HCT116 (cell line): ENCODE measurements around the gene BAIAP2L1. TPM values are rescaled to one million over a fixed set of nuclear protein-coding genes. Genes with fewer than 3 reads are reported as not detected.

Experiments
- ATAC-seq: fragments of 200-7000 bp; cut with Tn5 transposase; 2 replicates; pipeline ENCODE4 v1.9.1; 2020; ENCODE audit warnings: mild to moderate bottlenecking, moderate library complexity
- BruUV-seq: library from RNA; stranded (reverse); fragments of 400-500 nt; replicated peaks from 2 replicates; lab custom pipeline; 2021; lab: Mats Ljungman, UMichigan
- CTCF ChIA-PET: fragments of 300-600 bp; sonication (Branson Sonifier 250); formaldehyde crosslinking; loops from one replicate; lab custom pipeline; 2021; ENCODE audit warnings: antibody characterized with exemption; lab: Charles Lee
- POLR2A ChIA-PET: fragments of 300-600, 350-600 bp; sonication (Branson Sonifier 250); formaldehyde crosslinking; loops from one replicate; lab custom pipeline; 2021; ENCODE audit warnings: antibody characterized with exemption; lab: Charles Lee
- RAD21 ChIA-PET, 2 experiments: fragments of 300-600 bp; sonication (Branson Sonifier 250); formaldehyde crosslinking; loops; one replicate each; lab custom pipeline; 2023; ENCODE audit warnings: low total read pairs in 2 of 2; ENCODE audit not compliant: uncharacterized antibody in 2 of 2, unreplicated experiment in 2 of 2, low non-redundant PET in 1 of 2; lab: Charles Lee
- DNase-seq: peaks from one replicate; pipeline ENCODE4 v3.0.0-alpha.2; 2010; ENCODE audit warnings: low read depth, low spot score
- H2AFZ ChIP-seq: fragments of 200-600 bp; shearing (Covaris generic), sonication (generic); 2 replicates; pipeline ENCODE4 v1.6.1; 2017; ENCODE audit warnings: low read depth, mixed run types, mixed read lengths, antibody characterized with exemption, low read length; ENCODE audit not compliant: poor library complexity, severe bottlenecking
- H3K27ac ChIP-seq: 2 replicates; pipeline ENCODE4 v1.5.1; 2012; ENCODE audit warnings: low read depth, low read length
- H3K27me3 ChIP-seq: fragments of 200-600 bp; sonication (generic); 2 replicates; pipeline ENCODE4 v1.6.1; 2016; ENCODE audit warnings: mixed run types, low read length, mixed read lengths; ENCODE audit not compliant: insufficient read depth
- H3K36me3 ChIP-seq, 2 experiments: fragments of 200-500 bp in 1 of 2; fragments of 200-600 bp in 1 of 2; sonication (Bioruptor generic) in 1 of 2; sonication (generic) in 1 of 2; 2 replicates each; pipeline versions ENCODE4 v1.5.1 to v1.6.1; 2014 to 2016; ENCODE audit warnings: low read length in 2 of 2, inconsistent platforms in 1 of 2, mixed read lengths in 1 of 2, mixed run types in 1 of 2; ENCODE audit not compliant: insufficient read depth in 2 of 2, control insufficient read depth in 1 of 2
- H3K4me1 ChIP-seq, 2 experiments: fragments of 200-600 bp in 1 of 2; sonication (generic) in 1 of 2; 2 replicates each; pipeline versions ENCODE4 v1.5.1 to v1.6.1; 2012 to 2017; ENCODE audit warnings: low read length in 2 of 2, inconsistent platforms in 1 of 2, mild to moderate bottlenecking in 1 of 2, mixed read lengths in 1 of 2, mixed run types in 1 of 2, moderate library complexity in 1 of 2; ENCODE audit not compliant: insufficient read depth in 2 of 2, control insufficient read depth in 1 of 2
- H3K4me2 ChIP-seq: fragments of 200-600 bp; sonication (generic); 2 replicates; pipeline ENCODE4 v1.6.1; 2017; ENCODE audit warnings: mixed run types, low read length, mixed read lengths
- H3K4me3 ChIP-seq, 2 experiments: fragments of 200-600 bp in 1 of 2; sonication (generic) in 1 of 2; replicated peaks in 1 of 2; 2 replicates each; pipeline ENCODE4 v1.5.1; 2011 to 2016; ENCODE audit warnings: low read length in 2 of 2, control low read depth in 1 of 2, low read depth in 1 of 2, mild to moderate bottlenecking in 1 of 2, mixed read lengths in 1 of 2, mixed run types in 1 of 2
- H3K79me2 ChIP-seq: fragments of 200-600 bp; sonication (generic); 2 replicates; pipeline ENCODE4 v1.6.1; 2017; ENCODE audit warnings: mild to moderate bottlenecking, mixed run types, low read length, moderate library complexity, mixed read lengths; ENCODE audit not compliant: insufficient read depth
- H3K9ac ChIP-seq: fragments of 200-600 bp; sonication (generic); 2 replicates; pipeline ENCODE4 v1.6.1; 2016; ENCODE audit warnings: low read length, mixed read lengths
- H3K9me2 ChIP-seq: fragments of 200-600 bp; sonication (generic), shearing (Covaris generic); 2 replicates; pipeline ENCODE4 v1.6.1; 2017; ENCODE audit warnings: mixed run types, mild to moderate bottlenecking, moderate library complexity; ENCODE audit not compliant: insufficient read depth
- H3K9me3 ChIP-seq, 2 experiments: fragments of 200-500 bp in 1 of 2; fragments of 200-600 bp in 1 of 2; sonication (Bioruptor generic) in 1 of 2; sonication (generic) in 1 of 2; 2 replicates each; pipeline ENCODE4 v1.6.1; 2014 to 2017; ENCODE audit warnings: low read length in 2 of 2, mixed read lengths in 2 of 2, inconsistent platforms in 1 of 2, low read depth in 1 of 2, mild to moderate bottlenecking in 1 of 2, mixed run types in 1 of 2, moderate library complexity in 1 of 2; ENCODE audit not compliant: control insufficient read depth in 1 of 2, insufficient read depth in 1 of 2
- H4K20me1 ChIP-seq: fragments of 200-600 bp; sonication (generic), shearing (Covaris generic); 2 replicates; pipeline ENCODE4 v1.6.1; 2017; ENCODE audit warnings: mixed run types, mild to moderate bottlenecking, moderate library complexity; ENCODE audit not compliant: insufficient read depth
- ATF3 ChIP-seq: IDR thresholded peaks from 2 replicates; pipeline ENCODE4 v1.6.1; 2012
- CBX3 ChIP-seq: IDR thresholded peaks from 2 replicates; pipeline ENCODE4 v1.6.1; 2012; ENCODE audit warnings: low read depth
- CTCF ChIP-seq, 3 experiments: fragments of 200-600 bp in 1 of 3; sonication (generic) in 1 of 3; IDR thresholded peaks in 2 of 3; conservative IDR thresholded peaks in 1 of 3; 2 replicates each; pipeline ENCODE4 v1.5.1; 2012 to 2017; ENCODE audit warnings: low read depth in 2 of 3, low read length in 2 of 3, antibody characterized with exemption in 1 of 3, borderline replicate concordance in 1 of 3, control low read depth in 1 of 3, mild to moderate bottlenecking in 1 of 3, mixed read lengths in 1 of 3, mixed run types in 1 of 3, moderate library complexity in 1 of 3; ENCODE audit not compliant: insufficient read depth in 1 of 3
- EZH2phosphoT487 ChIP-seq: fragments of 200-600 bp; IDR thresholded peaks from 2 replicates; pipeline ENCODE4 v1.6.1; 2018; ENCODE audit warnings: antibody characterized with exemption, borderline replicate concordance
- FOSL1 ChIP-seq: IDR thresholded peaks from 2 replicates; pipeline ENCODE4 v1.6.1; 2012; ENCODE audit warnings: low read depth
- POLR2A ChIP-seq: IDR thresholded peaks from 2 replicates; pipeline ENCODE4 v1.7.0; 2011; ENCODE audit warnings: borderline replicate concordance; ENCODE audit not compliant: insufficient read depth, insufficient read length; ENCODE audit errors: extremely low read depth
- SIN3A ChIP-seq: IDR thresholded peaks from 2 replicates; pipeline ENCODE4 v1.6.1; 2012; ENCODE audit warnings: low read depth
- SP1 ChIP-seq: IDR thresholded peaks from 2 replicates; pipeline ENCODE4 v1.6.1; 2012; ENCODE audit warnings: low read depth
- intact Hi-C: fragments of 100-400 bp; cut with micrococcal nuclease; formaldehyde crosslinking; loops from 2 replicates; pipeline ENCODE4 v1.10.0; 2022
- total RNA-seq: library from RNA; stranded (reverse); gene quantifications from one replicate; pipeline ENCODE4 v1.2.1, GENCODE V29; 2021; ENCODE audit not compliant: unreplicated experiment
- TF ChIP-seq, protein P1 (sequence below): IDR thresholded peaks from 2 replicates; pipeline ENCODE4 v1.6.1; 2011; ENCODE audit warnings: mild to moderate bottlenecking, low read length, moderate library complexity; ENCODE audit not compliant: insufficient replicate concordance; ENCODE audit errors: extremely low read depth

BAIAP2L1 gene
- total RNA-seq, 1 experiment from 2014 or later, result 61.2 TPM

DNA sequence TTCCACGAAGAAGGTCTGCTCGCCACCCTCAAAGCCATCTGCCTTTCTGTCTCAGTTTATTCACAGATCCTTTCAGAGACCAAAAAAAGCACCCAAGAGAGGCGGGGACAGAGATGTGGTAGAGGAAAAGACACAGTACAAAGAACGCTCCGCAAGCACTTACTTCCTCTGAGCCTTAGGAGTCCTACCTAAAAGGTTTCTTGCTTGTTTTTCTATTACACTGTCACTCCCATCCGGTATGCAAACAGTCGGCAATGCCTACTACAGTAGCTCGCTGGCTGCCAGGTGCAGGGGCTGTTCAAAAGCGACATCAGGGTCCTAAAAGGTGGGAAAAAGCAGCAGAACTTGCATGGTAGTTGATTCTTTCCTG, 149.7 kb downstream of the BAIAP2L1 start (continued):
- TF ChIP-seq, protein P1, sequence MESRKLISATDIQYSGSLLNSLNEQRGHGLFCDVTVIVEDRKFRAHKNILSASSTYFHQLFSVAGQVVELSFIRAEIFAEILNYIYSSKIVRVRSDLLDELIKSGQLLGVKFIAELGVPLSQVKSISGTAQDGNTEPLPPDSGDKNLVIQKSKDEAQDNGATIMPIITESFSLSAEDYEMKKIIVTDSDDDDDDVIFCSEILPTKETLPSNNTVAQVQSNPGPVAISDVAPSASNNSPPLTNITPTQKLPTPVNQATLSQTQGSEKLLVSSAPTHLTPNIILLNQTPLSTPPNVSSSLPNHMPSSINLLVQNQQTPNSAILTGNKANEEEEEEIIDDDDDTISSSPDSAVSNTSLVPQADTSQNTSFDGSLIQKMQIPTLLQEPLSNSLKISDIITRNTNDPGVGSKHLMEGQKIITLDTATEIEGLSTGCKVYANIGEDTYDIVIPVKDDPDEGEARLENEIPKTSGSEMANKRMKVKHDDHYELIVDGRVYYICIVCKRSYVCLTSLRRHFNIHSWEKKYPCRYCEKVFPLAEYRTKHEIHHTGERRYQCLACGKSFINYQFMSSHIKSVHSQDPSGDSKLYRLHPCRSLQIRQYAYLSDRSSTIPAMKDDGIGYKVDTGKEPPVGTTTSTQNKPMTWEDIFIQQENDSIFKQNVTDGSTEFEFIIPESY, result no peak
- TF ChIP-seq FOSL1 (no peak), CTCF (IDR thresholded peaks at IDR 0.05 in 2 of 3, conservative IDR thresholded peaks at IDR 0.05 in 1 of 3; ENCODE audit: borderline replicate concordance in 1 of 3, insufficient read depth in 1 of 3, low read depth in 2 of 3, low read length in 2 of 3) (no peak), EZH2phosphoT487 (no peak), SIN3A (no peak), ATF3 (no peak)

DNA sequence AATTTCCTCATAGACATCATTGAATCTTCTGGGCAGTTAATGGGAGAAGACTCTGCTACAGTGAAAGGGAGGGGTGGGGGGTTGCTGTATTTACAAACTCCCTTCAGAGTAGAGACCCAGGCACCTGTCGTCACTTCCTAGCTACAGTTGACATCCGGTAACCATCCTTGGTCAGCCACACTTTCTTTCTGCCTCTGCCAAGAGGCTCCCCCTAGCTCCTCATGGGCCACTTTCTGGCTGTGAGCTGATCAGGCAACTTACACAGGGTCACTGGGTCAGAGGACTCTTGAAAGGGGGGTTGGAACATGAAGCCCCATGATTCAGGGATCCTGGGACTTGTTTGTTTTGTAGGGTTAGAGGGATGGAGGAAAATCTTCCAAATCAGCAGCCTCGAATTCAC, 150.1 kb downstream of the BAIAP2L1 start:
- BruUV-seq, result TSS peak; percentile 57
- H3K9ac ChIP-seq, result peak overlapping the region; percentile 83
- H3K9me2 ChIP-seq, result no peaks in the 10 kb centered on the region
- TF ChIP-seq CBX3 (no peak), EZH2phosphoT487 (no peak), SP1 (no peak), POLR2A (no peak), FOSL1 (no peak)
- TF ChIP-seq, protein P1, result no peak
- H4K20me1 ChIP-seq, result no peaks in the 10 kb centered on the region
- ChIA-PET RAD21 (interaction anchor here in 1 of 2 experiments (0.7 kb wide), 1 partner anchor 75 kb away, joined by 3 read pairs; no protein-coding TSS in a partner anchor), POLR2A (no interaction called here), CTCF (interaction anchor here (1.3 kb wide), 1 partner anchor 150 kb away, joined by 4 read pairs; the partner anchor contains the start of gene BAIAP2L1)
- ATAC-seq (no peak), DNase-seq (no peak)
- H2AFZ ChIP-seq, result no peak overlapping the region
- peaks cover 28% of the 10 kb centered on the region for H3K79me2 ChIP-seq
- H3K27me3 ChIP-seq, result no peaks in the 10 kb centered on the region
- peaks cover 14 to 27% of the 10 kb centered on the region in 2 experiments for H3K4me1 ChIP-seq
- H3K36me3 ChIP-seq, result no peaks in the 10 kb centered on the region
- H3K4me3 ChIP-seq, result peak overlapping the region; percentile 89 to 96
- H3K27ac ChIP-seq, result peak overlapping the region; percentile 70
- no peaks in the 10 kb centered on the region for H3K9me3 ChIP-seq
- intact Hi-C loops, result no loop called here
- H3K4me2 ChIP-seq, result peak overlapping the region; percentile 99
